HG03135 (cell line): ENCODE measurements around the gene MAPK7.
"Not testable (repeated sequence)": the region's sequence is repeated elsewhere in the genome, so short reads cannot be mapped to it uniquely, and the experiment has no call there.

Experiments
- ATAC-seq: cut with Tn5 transposase; IDR thresholded peaks from one replicate; pipeline ENCODE4 v1.9.1; 2021; ENCODE audit warnings: mild to moderate bottlenecking, moderate library complexity; ENCODE audit not compliant: unreplicated experiment

Gene MAPK7

GRCh38 chr17:19342611-19343255 is 35.6 kb upstream of the MAPK7 start:
- ATAC-seq: no peak

- no peak for ATAC-seq
Measured at GRCh38 chr17:19343256-19343630, 35.1 kb upstream of the MAPK7 start.

- ATAC-seq: no peak
Measured at GRCh38 chr17:19343671-19344151, 34.6 kb upstream of the MAPK7 start.

GRCh38 chr17:19344311-19345066 is 33.8 kb upstream of the MAPK7 start:
- ATAC-seq: no peak

- ATAC-seq: no peak
Measured at GRCh38 chr17:19345067-19345460, 33.2 kb upstream of the MAPK7 start.

GRCh38 chr17:19345486-19346350 is 32.6 kb upstream of the MAPK7 start:
- ATAC-seq: no peak

GRCh38 chr17:19346351-19347255 is 31.7 kb upstream of the MAPK7 start:
- ATAC-seq: no peak

- no peak for ATAC-seq
Measured at GRCh38 chr17:19347323-19348080, 30.8 kb upstream of the MAPK7 start.

- no peak for ATAC-seq
Measured at GRCh38 chr17:19348081-19348650, 30.1 kb upstream of the MAPK7 start.

- ATAC-seq: no peak
Measured at GRCh38 chr17:19348806-19349205, 29.5 kb upstream of the MAPK7 start.

- not testable (repeated sequence) for ATAC-seq
Measured at GRCh38 chr17:19353401-19353800, 24.9 kb upstream of the MAPK7 start.

GRCh38 chr17:19354748-19355147 is 23.6 kb upstream of the MAPK7 start:
- ATAC-seq: no peak

- ATAC-seq: no peak
Measured at GRCh38 chr17:19357351-19357750, 20.9 kb upstream of the MAPK7 start.

- ATAC-seq: no peak
Measured at GRCh38 chr17:19357761-19358160, 20.5 kb upstream of the MAPK7 start.

GRCh38 chr17:19359151-19359550 is 19.1 kb upstream of the MAPK7 start:
- no peak for ATAC-seq

- ATAC-seq: no peak
Measured at GRCh38 chr17:19359856-19360255, 18.4 kb upstream of the MAPK7 start.

- ATAC-seq: no peak
Measured at GRCh38 chr17:19360772-19361171, 17.5 kb upstream of the MAPK7 start.

- ATAC-seq: no peak
Measured at GRCh38 chr17:19361326-19361725, 17.0 kb upstream of the MAPK7 start.

- ATAC-seq: peak; percentile 15
Measured at GRCh38 chr17:19361944-19362276, 16.4 kb upstream of the MAPK7 start.
